NCI-H2227 (cell line): ENCODE data around the gene DCTN4.
"Not testable (repeated sequence)": the region's sequence is repeated elsewhere in the genome, so short reads cannot be mapped to it uniquely, and the experiment has no call there.

Experiments
- DNase-seq: peaks from one replicate; lab custom pipeline; 2025; ENCODE audit not compliant: unreplicated experiment; lab: John Stamatoyannopoulos, UW

DCTN4 gene

GRCh38 chr5:150778517-150779396 lies 19.9 kb upstream of the DCTN4 start, which contains the start of gene SMIM3:
TSS of gene SMIM3 (plus strand) at chr5:150778757. CDS start at chr5:150795441, 16,684 bp downstream.
- DNase-seq, result peak; percentile 48

DNA sequence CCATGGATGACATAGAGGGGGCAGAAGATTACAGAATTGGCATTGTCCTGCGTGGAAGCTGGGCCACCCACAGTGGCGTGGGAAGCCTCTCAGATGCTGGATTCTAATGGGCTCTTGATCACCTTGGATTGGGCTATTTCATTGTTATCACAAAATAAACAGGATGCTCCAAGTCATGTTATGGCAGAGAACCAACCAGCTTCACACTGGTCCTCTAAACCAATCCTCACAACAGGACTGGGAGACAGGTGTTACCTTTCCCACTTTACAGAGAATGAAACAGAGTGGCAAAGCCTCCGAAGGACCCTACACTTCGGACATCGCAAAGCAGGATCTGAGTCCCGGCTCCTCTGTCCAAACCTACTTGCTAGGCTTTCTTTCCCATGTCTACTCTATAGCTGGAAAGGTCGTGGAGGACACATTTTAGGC lies 19.3 kb upstream of the DCTN4 start:
- no peak for DNase-seq

- no peak for DNase-seq
Measured at GRCh38 chr5:150777685-150778084, 18.9 kb upstream of the DCTN4 start.

DNA sequence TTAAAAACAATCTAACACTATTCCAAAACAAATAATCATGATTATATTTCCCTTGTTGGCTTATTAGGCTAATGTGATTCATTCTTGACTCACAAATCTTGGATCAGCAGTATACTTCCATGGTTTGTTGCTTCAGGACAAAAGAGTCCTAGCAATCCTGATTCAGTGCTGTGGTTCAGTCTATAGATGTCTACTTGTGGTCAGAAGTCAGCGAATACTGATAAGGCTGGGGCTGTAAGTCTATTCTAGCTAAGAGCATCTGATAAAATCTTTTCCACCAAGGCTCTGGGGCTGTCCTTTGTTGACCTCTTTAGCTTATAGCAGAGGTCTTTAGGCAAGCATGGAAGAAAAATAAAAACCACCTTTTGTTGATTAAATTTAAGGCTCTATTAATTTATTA lies 15.3 kb upstream of the DCTN4 start:
- DNase-seq, result no peak

GRCh38 chr5:150771034-150771795 lies 12.4 kb upstream of the DCTN4 start:
- DNase-seq, result no peak

- no peak for DNase-seq
Measured at GRCh38 chr5:150766251-150766650, 7.4 kb upstream of the DCTN4 start.

GRCh38 chr5:150765799-150766169 lies 7.0 kb upstream of the DCTN4 start:
- DNase-seq, result no peak

GRCh38 chr5:150765011-150765798 lies 6.4 kb upstream of the DCTN4 start:
- no peak for DNase-seq

DNA sequence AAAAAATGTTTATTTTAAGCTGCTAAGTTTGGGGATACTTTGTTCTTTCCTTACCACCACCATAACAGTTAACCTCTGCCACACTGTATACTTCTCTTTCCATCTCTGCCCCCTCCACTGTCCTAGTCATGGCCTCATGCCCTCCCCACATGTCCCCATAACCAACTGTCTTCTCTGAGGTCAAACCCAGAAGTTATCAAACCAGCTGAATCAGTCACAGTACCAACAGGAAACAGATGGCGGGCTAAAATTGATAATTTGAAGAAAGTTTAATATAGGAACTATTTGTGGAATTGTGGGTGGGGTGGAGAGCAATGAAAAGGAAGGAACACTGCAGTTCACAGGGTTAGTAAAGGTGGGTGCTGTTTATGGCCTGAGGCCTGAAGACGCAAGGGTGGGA lies 5.7 kb upstream of the DCTN4 start:
- DNase-seq, result no peak

GRCh38 chr5:150763023-150763769 lies 4.4 kb upstream of the DCTN4 start:
- peak; percentile 80 for DNase-seq

GRCh38 chr5:150762211-150762610 lies 3.4 kb upstream of the DCTN4 start:
- no peak for DNase-seq

DNA sequence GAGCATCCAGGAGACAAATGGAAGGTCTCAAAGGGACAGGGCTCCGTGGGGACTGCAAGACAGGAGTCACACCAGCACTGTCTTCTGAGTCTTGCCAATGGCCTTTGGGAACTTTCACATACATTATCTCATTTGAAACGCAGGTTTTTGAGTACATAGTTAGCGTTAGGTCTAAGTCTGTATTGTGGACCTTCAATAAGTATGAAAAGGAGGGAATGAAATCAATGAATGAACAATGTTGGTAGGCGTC lies 442 bp upstream of the DCTN4 start:
- DNase-seq, result no peak

DNA sequence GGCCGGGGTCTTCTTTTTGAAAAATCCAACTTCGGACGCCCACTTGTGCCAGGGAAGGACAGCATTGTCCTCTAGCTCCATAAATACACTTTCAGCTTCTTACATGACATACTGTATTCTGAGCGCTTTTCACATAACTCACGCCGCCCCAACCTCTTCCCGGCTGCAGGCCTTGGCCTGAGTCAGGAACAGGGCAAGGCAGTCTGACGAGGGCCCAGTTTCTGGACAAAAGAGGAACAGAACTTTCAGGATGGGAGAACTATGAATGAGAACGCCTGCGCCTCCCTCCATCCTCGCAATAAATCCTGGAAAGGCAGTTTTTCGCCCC lies 650 bp downstream of the DCTN4 start:
- no peak for DNase-seq

DNA sequence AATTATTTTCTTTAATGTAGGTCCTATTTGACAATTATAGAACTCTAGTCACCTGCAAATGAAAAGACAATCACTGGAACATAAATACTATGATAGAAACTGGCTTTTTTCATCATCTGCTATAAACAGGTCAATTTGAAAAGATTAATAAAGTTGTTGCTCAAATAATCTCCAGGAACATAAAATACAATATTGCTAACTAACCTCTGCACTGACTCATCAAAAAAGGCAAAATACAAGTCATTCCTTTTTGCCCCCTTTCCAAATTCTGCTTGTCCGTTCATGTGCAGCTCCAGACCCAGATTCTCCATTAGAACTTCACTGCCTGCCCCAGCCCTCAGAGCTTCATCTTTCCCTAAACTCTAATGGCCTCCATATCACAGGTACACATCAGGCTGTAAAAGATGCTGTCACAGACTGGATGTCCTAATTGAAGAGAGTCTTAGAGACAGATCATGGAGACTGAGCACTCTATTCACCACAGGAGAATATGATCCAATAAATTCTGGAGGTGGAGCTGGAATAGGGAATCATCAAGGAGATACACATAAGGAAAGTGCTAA lies 1.6 kb downstream of the DCTN4 start:
- DNase-seq, result no peak

DNA sequence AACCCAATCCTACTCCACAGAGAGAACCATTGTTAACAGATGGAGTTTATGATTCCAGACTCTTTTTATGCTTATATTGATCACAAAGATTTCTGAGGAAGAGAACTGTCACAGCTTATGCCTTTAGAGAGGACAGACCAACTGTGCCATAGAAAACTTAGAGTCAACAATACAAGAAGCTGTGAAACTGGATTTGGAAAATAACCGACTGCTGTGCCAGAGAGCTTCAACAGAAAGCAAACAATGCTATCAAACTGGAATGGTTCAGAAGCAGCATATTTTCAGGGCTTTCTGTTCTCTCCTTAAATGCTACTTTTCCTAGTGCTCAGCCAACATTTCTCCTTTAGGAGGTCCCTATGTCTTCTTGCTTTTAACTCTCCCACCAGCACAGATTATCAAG lies 5.0 kb downstream of the DCTN4 start:
- no peak for DNase-seq

- no peak for DNase-seq
Measured at GRCh38 chr5:150753463-150753862, 5.4 kb downstream of the DCTN4 start.

GRCh38 chr5:150751096-150751891 lies 7.5 kb downstream of the DCTN4 start:
- no peak for DNase-seq

- no peak for DNase-seq
Measured at GRCh38 chr5:150750469-150750868, 8.3 kb downstream of the DCTN4 start.

DNA sequence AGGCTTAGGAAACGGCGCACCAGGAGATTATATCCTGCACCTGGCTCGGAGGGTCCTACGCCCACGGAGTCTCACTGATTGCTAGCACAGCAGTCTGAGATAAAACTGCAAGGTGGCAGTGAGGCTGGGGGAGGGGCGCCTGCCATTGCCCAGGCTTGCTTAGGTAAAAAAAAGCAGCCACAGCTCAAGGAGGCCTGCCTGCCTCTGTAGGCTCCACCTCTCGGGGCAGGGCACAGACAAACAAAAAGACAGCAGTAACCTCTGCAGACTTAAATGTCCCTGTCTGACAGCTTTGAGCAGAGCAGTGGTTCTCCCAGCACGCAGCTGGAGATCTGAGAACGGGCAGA lies 15.7 kb downstream of the DCTN4 start:
- DNase-seq, result not testable (repeated sequence)
